NCI-H524 (cell line): ENCODE measurements around the gene INTS7.

ENCODE experiments used
- DNase-seq, 2 experiments: peaks; one replicate each; lab custom pipeline; 2025; lab: John Stamatoyannopoulos, UW

The INTS7 gene

DNA sequence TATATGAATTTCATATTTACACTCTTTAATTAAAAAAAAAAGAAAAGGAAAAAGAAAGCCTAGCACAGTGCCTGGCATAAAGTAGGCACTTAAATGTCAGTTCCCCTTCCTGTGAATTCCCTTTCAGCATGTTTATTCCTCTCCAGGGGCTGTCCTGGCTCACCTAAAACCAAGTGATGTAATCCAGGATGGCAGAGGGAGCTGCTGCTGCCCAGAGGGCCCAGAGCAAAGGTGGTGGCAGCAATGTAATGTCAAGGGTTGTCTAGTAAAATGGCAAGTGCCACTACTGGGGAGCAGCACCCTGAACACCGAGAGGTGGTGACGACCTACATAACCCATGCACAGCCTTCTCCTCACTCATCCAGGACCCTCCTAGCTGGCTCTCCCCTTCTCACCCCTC is 126.4 kb downstream of the INTS7 start:
- DNase-seq, result no peak

DNA sequence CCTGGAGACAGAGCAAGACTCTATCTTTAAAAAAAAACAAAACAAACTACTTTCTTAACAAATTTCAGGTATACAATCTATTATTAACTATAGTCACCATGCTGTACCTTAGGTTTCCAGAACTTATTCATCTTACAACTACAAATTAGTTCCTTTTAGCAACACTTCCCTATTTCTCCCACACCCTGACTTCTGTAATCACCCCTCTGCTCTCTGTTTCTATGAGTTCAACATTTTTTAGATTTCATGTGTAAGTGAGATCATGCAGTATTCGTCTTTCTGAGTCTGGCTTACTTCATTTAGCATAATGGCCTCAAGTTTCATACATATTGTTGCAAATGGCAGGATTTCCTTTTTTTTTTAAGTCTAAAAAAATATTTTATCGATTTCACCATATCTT is 126.9 kb downstream of the INTS7 start:
- no peak for DNase-seq

GRCh38 chr1:211903490-211904245 is 131.7 kb downstream of the INTS7 start:
- no peak for DNase-seq

DNA sequence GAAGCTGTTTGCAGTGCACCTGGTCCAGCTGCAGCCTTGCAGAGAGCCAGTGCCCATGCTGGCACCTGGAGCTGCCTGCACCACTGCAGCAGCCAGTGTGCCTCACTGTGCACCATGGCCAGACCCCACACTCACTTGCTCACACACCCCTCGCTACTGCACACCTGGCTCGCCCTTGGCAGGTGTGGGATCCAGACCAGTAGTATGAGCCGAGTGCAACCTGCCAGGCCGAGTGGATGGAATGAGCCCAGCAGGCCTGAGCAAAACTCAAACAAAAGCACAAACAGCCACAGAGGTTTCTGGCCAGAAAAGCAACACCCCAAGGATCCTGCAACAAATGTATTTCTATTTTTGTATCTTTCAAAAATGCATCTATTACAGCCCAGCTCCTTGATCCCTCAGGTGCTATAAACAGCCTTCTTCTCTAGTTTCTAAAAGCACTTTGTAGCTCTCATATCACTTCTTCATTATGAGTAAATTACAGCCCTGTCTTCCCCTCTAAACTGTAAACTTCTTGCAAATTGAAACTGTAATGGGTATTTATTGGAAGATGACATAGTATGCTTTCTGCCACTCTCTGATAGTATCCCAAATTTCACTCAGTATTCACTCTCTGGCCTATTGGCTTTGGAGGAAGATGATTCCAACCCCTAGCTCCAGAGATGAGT is 132.6 kb downstream of the INTS7 start:
- DNase-seq, result no peak

DNA sequence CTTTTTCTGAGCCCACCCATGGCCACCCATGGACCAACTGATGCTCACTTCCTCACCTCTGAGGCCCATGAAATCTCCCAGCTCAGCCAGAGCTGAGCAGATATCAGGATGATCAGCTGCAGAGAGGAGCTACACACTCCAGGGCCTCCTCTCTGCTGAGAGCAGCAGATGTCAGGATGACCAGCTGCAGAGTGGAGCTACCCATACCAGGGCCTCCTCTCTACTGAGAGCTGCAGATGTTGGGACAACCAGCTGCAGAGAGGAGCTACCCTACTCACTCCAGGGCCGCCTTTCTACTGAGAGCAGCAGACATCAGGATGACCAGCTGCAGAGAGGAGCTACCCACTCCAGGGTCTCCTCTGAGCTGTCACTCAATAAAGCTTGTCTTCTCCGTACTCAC is 133.4 kb downstream of the INTS7 start:
- no peak for DNase-seq

- no peak for DNase-seq
Measured at GRCh38 chr1:211900441-211900840, 134.9 kb downstream of the INTS7 start.

DNA sequence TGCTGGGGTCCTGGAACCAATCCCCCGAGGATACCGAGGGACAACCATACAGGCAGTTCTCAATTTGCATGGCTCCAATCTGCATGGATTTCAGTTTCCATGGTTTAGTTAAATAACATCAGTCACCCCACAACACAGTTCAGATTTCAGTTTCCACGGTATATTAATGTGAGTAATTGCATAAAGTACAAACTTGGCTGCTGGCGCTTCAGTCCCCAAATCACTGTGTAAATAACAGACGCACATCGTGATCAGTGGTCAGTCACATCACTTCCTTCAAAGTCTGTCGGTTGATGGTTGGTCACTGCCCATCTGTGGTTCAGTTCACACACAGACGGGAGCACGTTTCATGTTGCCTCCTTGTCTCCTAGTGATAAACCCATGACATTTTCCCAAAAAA is 138.4 kb downstream of the INTS7 start:
- DNase-seq, result no peak

DNA sequence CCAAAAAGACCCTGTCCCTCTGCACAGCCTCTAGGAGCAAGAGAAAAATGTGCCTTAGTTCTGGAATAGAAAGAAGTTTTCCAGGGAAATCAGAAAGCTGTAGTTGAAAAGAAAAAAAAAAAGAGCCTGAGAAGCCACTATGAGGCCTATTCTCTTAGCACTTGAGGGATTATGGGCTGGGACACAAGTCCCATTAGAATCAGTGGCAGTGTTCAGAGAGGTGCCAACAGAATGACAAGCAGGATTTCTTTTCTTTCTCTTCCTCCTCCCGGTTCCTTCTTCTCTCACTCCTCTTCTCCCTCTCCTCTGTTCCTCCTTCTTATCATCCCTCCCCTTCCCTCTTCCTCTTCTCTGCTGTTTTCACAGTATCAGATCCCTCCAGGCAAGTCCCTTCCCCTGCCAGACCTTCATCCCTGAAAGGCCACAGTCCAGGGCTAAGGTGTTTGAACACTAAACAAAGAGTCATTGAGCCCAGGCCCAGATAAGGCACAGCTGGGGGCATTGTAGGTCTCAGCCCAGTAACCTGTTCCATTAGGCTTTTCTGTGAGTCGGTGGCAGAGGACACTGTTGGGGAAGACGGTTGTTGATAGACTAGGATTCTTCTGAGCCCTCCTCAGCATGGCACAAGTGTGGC is 140.1 kb downstream of the INTS7 start:
- DNase-seq, result no peak

- DNase-seq, result no peak
Measured at GRCh38 chr1:211894312-211894711, 141.0 kb downstream of the INTS7 start.

- DNase-seq, result no peak
Measured at GRCh38 chr1:211893260-211893659, 142.1 kb downstream of the INTS7 start.

DNA sequence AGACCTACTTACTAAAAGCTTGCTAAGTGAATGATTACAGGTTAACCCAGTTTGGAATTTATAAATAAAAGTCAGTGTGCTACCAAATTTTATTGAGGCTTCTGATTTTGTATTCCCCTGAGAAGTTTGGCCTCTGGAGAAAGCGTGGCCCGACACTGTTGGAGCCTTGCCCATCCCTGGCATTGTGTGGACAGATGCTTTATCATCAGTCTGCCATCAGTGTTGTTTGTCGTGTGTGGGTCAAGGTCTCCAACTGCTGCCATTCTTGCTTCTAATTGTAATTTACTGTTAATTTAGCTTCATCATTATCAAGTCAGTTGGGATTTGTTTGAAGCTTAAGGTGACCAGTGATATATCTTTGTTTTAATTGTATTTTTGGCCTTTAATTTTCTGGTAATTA is 142.8 kb downstream of the INTS7 start:
- DNase-seq, result no peak

DNA sequence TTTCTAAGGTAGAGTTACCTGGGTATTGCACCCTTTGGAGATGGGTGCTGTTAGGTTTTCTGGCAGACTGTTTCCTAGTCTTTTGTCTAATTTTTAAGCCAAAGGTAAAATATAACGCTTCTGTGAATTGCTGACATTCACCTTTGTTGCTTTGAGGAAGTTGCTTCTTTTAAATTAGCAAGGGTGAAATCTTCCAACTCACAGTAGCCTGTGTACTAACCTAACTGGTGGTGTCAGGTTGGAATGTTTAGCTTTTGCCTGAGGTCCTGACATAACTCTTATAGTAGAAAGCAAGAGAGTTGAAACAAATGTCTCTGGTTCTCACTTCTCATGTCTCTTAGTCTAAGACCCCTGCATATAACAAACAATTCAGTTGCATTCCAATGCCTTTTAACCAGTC is 143.6 kb downstream of the INTS7 start:
- no peak for DNase-seq
